Middle frontal gyrus (tissue), 1 donor: ENCODE results near the gene PPP2R5A.
"Not testable (repeated sequence)": the region's sequence is repeated elsewhere in the genome, so short reads cannot be mapped to it uniquely, and the experiment has no call there.

ENCODE experiments used
- DNase-seq: peaks from one replicate; pipeline ENCODE4 v3.0.0-alpha.2; 2015; ENCODE audit warnings: low spot score; ENCODE audit errors: extremely low spot score

The PPP2R5A gene

DNA sequence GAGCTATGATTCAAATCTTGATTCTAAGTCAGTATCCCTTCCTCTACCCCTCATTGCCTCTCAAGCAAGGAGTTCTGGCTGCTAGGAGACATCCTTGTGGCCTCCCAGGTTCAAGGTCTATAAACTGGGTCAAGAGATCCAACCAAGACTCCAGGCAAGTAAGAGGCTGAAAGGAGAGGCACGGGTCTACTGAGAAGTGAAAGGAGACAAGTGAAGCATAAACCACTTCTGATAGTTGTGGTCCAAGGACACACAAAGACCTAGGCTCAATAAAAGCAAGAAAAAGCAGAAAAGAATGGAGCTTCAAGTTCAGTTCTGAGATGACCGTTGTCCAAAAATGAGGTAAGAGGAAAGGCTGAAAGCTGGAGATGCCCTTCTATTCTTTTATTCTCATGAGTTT is 17.8 kb upstream of the PPP2R5A start:
- DNase-seq: no peak

DNA sequence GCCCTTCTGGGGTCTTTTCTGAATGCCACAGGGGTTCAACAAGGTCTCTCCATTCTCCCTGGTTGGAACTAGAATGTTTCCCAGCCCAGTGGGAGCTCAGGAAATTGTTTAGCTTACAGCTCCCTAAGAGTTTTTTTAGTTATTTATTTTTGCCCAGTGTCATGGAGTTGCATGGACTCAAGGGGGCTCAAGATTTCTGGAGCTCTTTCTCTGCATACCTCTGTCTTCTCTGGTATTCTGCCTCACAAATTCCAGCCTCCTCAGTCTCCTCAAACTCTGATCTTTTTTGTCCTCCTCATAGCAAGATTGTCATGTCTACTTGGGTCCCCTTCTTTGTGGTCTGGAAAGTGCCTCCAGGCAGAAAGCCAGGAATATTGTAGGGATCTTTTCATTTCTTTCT is 15.9 kb upstream of the PPP2R5A start:
- no peak for DNase-seq

DNA sequence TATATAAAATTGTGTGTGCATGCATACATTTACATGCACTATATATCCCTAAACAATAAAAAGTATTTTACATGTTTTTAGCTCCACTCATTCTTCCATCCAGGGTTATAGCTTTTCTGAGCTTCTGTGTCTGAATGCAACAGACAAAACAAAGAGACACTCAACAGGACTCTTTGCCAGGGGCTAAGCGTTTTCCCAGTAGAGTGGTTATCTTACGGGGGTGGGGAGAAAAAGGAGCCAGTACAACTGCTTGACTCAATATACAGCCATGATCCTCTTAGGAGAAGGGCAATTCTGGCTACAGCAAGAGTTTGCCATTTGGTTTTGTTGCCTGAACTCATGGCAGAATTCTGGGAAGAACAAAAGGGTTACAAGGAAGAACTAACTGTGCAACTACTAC is 14.6 kb upstream of the PPP2R5A start:
- DNase-seq: no peak

DNA sequence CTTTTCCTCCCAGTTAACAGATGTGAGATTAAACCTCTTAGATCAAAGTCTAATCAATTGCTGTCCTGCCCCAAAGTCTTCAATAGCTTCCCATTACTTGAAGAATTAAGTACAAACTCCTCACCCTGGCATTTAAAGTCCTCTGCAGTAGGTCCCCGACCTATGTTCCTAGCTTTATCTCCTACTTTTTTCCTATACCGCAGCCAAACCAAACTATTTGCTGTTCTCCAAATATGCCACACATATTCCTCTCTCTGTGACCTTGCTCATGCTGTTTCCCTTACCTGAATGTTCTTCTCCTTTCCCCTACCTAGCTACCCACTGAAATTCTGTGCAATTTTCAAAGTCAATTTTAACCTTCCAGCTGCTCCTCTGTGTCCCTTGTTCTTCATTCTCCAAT is 14.0 kb upstream of the PPP2R5A start:
- no peak for DNase-seq

DNA sequence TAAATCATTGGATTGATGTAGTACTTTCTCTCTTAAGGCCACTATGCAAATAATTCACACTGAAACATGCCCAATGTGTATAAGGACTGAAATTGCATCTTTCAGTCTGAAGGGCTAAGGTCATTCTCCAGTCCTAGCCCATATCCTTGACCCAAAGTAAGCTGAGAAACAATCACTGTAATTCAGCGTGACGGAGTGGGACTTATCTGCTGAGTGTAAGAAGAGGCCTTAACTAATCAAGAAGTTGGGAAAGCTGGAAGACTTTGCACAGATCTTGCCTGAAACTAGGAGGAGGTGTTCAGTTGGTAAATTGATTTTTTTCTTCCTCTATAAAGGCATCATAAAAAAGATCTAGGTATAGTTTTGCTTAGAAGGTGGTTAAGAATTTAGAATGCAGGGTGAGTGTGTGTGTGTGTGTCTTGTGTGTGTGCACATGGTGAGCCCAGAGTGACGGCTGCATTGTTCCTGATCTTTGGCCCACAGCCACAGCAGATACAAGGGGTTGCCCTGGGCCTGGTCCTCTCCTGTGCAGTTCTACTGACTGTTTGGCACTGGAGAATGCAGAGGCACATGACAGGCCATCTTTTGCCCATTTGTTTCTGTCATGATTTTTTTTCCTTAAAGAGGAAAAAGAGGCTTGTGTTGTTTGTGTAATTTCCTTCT is 13.3 kb upstream of the PPP2R5A start:
- DNase-seq: no peak

DNA sequence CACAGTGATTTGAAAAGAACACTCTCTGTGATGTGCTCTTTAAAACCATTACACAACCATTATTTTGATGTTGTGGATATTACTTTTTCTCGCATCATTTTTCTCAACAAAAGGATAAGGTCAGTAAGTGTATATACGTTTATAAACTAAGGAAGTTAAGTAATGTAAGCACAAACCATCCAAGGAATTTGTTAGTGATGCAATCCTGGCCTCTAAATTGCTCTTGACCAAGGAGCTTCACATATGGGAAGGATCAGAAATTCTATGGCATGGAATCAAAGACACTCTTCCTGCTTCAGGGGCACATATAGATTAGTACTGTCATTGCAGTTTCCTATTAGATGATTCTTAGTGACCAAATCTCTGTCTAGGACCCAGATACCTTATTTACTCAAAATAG is 3.6 kb upstream of the PPP2R5A start:
- no peak for DNase-seq

DNA sequence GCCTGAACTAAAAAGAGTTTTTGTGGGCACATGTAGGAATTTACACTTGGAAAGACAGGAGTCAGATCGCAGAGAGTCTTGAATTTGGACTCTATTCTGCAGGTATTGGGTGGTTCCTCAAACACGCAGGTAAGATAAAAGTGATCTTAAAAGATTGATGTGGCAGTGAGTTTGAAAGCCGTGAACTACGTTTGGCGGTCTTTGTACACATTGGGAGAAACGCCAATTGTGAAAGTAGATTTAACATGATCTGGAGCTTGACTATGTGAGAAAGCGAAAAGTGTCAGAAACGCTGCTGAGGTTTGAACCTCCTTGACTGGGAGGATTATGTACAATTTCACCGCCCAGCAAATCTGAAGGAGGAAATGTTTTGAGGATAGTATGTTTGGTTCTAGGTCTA is 1.5 kb upstream of the PPP2R5A start:
- DNase-seq: no peak

DNA sequence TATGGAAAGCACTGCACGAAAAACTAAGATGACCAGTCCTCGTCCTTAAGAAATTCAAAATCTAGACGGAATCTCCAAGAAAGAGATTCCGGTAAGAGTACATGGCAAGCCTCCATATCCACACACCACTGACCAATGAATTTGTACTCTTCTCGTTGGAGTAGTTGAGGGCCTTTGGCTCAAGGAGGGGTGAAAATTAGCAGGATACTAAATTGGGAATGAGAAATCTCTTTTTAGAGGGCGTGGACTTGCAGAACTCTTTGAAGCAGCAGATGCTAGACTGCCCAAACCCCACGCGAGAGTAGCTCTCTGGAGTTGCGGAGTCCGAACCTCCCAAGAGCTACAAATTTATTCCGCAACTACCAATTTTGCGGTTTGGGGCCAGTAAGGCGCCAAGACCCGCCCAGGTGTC is 872 bp upstream of the PPP2R5A start:
- DNase-seq: no peak

DNA sequence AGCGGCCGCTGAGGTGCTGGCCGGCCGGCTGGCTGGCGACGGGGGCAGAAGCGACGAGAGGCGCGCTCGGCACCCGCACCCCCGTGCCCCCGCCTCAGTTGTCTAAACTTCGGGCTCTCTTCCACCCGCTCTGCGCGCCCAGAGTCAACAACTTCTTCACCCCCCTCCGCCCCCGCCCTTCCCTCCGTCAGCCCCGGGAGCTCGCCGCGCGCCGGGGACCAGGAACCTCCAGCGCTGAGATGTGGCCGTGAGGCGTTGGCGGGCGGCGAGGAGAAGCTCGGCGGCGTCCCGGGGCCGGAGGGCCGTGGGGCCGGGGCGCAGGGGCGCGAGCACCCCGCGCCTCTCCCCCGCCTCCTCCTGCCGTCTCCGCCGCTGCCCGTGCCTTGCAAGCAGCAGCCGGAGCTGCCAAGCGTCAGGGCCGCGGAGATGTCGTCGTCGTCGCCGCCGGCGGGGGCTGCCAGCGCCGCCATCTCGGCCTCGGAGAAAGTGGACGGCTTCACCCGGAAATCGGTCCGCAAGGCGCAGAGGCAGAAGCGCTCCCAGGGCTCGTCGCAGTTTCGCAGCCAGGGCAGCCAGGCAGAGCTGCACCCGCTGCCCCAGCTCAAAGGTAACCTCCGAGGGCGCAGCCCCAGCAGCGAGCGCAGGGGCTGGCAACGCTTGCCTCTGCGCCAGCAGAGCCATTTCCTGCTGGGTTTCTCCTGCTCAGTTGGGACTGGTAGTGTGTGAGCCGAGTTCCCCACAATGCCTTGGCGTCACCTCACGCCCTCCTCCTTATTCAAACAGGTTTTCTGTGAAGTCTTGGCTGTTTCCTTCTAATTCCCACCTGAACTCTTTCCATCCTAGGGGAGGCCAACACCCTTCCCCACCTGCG is 710 bp downstream of the PPP2R5A start:
- no peak for DNase-seq

DNA sequence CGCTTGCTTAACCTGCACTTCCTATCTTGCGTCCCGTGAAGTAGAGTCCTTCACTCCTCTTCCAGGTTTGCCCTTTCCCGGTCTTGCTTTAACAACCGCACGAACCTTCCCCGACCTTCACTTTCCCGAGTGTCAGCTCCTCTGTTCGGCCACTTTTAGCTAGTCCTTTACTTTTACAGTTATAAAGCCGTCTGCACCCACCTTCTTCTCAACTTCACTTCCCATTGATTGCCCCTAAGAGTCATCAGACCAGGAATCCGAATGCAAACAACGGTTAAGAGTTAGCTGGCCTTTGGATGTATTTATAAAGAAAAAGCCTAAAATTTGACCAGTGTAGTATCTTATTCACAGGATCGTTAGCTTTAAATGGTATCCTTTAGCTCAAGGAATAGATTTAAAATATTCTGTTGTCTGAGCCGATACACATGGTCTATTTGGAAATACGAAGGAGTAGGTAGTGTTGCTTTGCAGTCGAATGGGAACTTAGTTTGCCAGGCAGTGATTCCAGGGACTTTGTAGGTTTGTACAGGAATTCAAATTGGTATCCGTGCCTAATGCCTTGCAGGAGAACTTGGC is 1.4 kb downstream of the PPP2R5A start:
- DNase-seq: no peak

DNA sequence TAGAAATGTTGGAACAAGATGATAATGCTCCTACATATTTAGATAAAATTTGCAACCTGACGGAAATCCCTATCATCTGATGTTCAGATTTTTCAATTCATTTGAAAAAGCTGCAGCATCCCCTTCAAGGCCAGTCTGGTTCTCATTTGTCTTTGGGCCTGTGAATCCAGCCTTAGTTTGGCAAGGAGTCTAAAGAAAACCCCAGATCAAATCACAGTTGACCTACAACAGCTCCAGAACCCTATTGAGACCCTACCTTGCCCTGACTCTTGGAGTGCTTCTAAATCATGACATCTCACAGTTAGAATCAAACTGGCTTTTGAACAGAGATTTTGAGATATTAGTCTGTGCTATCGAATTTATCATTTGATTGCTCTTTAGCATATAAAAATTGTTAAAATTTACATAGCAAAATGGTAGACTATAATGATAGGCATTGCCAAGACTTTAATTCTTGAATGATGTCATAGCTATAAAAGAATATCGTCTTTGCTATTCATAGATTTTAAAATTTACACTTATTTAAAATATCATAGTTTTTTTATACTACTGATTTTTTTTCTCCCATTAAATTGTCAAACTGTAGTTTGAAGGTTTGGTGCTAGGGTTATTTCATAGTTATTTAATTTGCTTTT is 2.2 kb downstream of the PPP2R5A start:
- DNase-seq: no peak

DNA sequence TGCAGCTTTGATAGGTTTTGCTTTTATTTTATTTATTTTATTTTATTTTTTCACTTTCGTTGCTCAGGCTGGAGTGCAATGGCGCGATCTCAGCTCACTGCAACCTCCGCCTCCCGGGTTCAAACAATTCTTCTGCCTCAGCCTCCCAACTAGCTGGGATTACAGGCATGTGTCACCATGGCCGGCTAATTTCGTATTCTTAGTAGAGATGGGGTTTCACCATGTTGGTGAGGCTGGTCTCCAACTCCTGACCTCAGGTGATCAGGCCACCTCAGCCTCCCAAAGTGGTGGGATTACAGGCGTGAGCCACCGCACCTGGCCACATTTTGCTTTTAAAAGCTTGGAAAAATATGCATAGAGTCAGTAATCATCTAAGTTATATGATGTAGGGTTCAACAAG is 2.8 kb downstream of the PPP2R5A start:
- not testable (repeated sequence) for DNase-seq

DNA sequence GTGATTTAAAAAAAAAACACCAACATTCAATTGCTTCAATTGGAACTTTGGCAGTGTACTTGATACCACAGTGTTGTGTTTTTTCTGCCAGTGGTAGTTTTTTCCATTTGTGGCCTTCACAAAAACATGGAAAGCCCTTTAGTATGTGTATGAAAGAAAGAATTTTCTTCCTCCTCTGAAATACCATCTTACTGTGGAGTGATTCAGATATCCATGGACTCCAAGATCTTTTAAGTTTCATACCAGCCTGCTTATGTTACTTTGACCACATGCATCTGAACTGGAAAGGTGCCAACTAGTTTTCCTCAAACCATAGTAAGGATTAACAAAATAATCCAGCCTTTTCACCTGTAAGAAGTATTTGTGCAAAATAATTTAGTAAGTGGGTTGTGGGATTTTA is 3.4 kb downstream of the PPP2R5A start:
- DNase-seq: no peak

DNA sequence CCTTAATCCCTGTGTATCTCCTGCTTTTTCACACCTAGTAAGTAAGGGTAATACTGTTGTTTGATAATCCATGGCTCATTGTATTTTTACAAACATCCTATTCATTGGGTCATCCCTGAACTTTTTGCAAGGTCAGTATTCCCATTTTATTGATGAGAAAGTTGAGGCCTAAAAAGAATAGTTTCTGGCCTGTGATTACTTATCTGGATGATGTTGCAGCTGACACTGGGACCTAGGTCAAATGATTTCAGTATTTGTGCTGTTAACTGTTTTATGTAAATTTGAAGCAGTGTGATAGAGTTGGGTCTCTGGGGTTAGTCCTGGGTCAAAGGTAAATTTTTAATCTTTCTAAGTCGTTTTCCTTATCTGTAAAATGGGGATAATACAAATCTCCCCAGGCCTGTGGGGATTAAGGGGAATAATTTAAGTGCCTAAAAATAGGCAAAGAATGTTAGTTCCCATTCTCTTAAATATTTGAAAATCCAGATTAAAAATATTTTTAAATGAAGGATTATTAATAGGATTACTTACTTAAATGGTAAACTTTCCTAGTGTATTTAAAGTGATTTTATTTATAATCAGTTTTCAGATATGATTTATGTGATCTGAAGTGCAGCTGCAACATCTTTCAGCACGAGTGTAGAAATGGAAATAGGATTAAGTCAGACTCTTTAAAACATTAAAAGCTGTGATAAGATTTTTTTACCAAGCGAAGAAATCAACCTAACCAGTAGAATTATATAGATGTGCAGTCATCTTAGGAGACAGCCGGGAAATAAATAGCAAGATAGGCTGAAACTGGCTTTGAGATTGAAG is 4.3 kb downstream of the PPP2R5A start:
- no peak for DNase-seq

DNA sequence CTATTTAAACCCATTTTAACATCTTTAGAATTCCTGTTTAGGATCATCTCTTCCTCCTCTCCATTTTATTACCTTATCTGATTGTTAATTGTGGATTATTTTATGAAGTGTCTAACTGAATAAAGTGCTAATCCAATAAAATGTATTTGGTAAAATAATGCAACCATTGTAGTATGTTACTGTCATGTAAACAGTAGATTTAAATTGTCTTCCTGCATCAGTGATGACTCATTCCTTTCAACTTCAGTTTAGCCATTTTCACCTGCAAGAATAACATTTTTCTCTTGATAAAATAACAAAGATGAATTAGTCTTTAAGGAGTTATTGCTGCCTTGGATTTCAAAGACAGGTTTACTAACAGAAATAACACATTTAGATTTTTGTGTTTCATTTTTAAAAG is 5.4 kb downstream of the PPP2R5A start:
- no peak for DNase-seq

DNA sequence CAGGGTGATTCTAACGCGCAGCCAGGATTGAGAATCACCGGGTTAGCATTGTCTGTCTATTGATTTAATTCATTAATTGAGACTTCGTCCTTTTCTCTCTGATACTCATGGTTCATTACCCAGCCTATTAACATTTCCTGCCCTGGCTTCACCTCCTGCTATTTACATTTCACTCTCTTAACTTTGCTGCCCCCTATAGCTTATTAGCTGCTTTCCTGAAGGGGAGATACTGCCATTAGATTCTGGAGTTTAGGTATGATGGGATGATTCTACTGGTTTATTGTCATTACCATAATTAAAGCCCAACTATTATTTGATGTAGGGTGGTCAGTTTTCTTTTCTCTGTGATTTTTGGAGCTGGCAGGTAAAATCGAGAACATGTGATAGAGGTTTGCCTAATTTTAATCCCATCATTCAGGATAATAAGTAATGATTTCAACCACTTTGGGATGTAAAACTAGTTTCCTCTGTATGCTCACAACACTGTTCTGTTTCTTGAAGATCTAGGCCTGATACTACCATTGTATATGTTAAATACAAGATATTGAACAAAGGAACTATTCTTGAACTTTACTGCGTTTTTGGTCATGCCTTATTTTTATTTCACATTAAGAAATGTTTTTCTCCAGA is 6.4 kb downstream of the PPP2R5A start:
- no peak for DNase-seq

DNA sequence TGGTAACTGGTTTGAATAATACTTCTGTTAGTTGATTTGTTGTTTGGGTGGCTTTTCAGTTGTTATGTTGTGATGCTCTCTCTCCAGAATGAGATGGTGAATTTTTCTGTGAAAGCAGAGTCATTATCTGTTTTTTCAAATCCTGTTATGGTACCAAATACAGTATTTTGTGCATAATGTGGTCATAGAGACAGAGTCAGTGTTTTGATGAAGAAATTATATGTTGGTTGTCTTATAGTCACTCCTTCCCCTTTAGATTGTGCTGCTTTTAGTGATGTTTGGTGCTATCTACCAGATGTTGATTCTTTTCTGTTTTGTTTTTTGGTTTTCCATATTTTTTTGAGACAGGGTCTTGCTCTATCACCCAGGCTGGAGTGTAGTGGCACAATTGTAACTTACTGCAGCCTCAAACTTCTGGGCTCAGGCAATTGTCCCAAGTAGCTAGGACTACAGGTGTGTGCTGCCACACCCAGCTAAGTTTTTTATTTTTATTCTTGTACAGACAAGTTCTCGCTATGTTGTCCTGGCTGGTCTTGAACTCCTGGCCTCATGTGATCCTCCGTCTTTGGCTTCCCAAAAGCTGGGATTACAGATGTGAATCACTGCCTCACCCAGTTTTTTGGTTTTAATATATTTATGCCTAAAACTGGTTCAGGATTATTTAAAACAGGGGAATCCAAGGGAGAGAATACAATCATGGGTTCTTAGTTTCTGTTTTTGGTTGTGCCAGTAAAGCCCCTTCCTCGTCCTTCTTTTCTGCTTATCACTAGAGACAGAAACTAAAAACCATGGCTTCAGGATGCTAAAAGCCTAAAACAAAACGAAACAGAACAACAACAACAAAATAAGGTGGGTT is 7.3 kb downstream of the PPP2R5A start:
- no peak for DNase-seq

DNA sequence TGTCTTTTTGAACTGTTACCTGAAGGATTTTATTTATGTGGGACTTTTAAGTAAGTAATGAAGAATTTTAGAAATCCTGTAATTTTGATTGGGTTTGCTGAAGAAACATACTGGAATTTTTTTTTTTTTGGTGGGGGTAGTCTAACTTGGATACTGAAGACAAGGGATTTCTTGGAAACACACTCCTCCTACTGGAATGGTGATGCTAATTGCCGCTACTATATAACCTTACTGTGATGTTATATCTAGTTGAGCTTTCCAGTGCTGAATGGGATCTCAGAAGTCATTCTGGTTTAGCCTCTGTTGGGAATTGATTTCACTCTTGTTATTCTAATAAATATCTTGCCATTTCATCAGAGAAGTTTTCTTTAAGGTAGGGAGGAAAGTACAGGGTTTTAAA is 8.4 kb downstream of the PPP2R5A start:
- no peak for DNase-seq

DNA sequence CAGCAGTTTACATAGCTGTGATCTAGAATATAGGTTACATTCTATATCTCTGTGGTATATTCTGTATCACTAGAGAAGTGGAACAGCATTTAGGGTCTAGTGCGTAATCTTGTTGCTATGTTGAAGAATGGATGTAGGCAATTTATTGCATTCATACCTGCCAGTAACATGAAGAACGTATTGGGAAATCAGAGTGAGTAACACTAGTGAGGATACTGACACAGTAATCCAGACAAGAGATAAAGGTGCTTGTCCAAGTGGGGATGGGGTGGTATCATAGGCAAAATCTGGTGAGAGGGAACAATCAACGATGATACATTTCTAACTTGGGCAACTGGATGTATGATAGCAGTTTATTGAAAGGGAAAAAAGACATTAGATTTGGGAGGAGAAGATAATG is 9.8 kb downstream of the PPP2R5A start:
- DNase-seq: no peak

DNA sequence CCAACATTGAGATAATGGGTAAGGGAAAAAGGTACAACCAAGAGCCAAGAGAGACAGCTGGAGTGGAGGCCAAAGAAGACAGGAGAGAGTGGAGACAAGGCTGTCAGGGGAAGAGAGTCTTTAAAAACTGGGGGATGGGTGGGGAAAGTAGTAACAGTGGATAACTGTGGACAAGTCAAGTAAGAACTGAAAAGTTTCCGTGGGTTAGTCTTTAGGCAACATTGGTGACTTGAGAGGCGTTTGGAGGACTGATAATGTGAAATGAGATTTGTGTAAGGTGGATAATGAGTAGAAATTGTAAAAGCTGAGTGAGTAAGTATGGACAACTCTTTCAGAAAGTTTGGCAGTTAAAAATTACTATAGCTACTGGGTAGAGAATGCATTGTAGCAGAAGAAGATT is 10.4 kb downstream of the PPP2R5A start:
- DNase-seq: no peak
